SK-N-SH treated with all-trans-retinoic acid at 6 μM for 48 hours (cell line): ENCODE data around the gene BARX2.

Source experiments
- ATAC-seq: fragments of 200-7000 bp; cut with Tn5 transposase; 3 replicates; pipeline ENCODE4 v1.9.1; 2020; ENCODE audit warnings: mild to moderate bottlenecking, moderate library complexity
- ARNTL ChIP-seq: fragments of 450-650 bp; formaldehyde crosslinking; IDR thresholded peaks from 2 replicates; pipeline ENCODE4 v1.5.0; 2020; ENCODE audit warnings: low read depth, mild to moderate bottlenecking, moderate library complexity, borderline replicate concordance
- BACH2 ChIP-seq: fragments of 250-450 bp; sonication (Bioruptor Pico); IDR thresholded peaks from 2 replicates; pipeline ENCODE4 v1.9.0; 2021; ENCODE audit warnings: mild to moderate bottlenecking, borderline replicate concordance
- CREB5 ChIP-seq: fragments of 250-450 bp; sonication (Bioruptor Pico); IDR thresholded peaks from 2 replicates; pipeline ENCODE4 v1.5.1; 2020; ENCODE audit warnings: low read depth, mild to moderate bottlenecking, moderate library complexity
- CSDC2 ChIP-seq: fragments of 250-450 bp; sonication (Bioruptor Pico); IDR thresholded peaks from 2 replicates; pipeline ENCODE4 v1.5.0; 2020; ENCODE audit warnings: mild to moderate bottlenecking, moderate library complexity
- CSRNP3 ChIP-seq: fragments of 250-450 bp; sonication (Bioruptor Pico); IDR thresholded peaks from 2 replicates; pipeline ENCODE4 v1.5.1; 2021; ENCODE audit warnings: mild to moderate bottlenecking, moderate library complexity
- ESRRG ChIP-seq: fragments of 250-450 bp; sonication (Bioruptor Pico); IDR thresholded peaks from 2 replicates; pipeline ENCODE4 v1.6.1; 2021; ENCODE audit warnings: mild to moderate bottlenecking
- GLIS3 ChIP-seq: fragments of 250-450 bp; sonication (Bioruptor Pico); IDR thresholded peaks from 2 replicates; pipeline ENCODE4 v1.5.0; 2020; ENCODE audit warnings: mild to moderate bottlenecking, moderate library complexity
- OSR1 ChIP-seq: fragments of 250-450 bp; sonication (Bioruptor Pico); IDR thresholded peaks from 2 replicates; pipeline ENCODE4 v1.8.0; 2022; ENCODE audit warnings: moderate library complexity, mild to moderate bottlenecking, inconsistent platforms
- PPARA ChIP-seq: fragments of 250-450 bp; sonication (Bioruptor Pico); IDR thresholded peaks from 2 replicates; pipeline ENCODE4 v1.5.0; 2020; ENCODE audit warnings: mild to moderate bottlenecking, borderline replicate concordance
- RARB ChIP-seq: fragments of 250-450 bp; sonication (Bioruptor Pico); IDR thresholded peaks from 2 replicates; pipeline ENCODE4 v1.8.0; 2021; ENCODE audit warnings: mild to moderate bottlenecking, moderate library complexity
- SNAI2 ChIP-seq: fragments of 250-450 bp; sonication (Bioruptor Pico); IDR thresholded peaks from 2 replicates; pipeline ENCODE4 v1.5.0; 2020; ENCODE audit warnings: mild to moderate bottlenecking, moderate library complexity
- TCF4 ChIP-seq: fragments of 250-450 bp; sonication (Bioruptor Pico); IDR thresholded peaks from 2 replicates; pipeline ENCODE4 v1.8.0; 2021; ENCODE audit warnings: mild to moderate bottlenecking, moderate library complexity, borderline replicate concordance
- TOX ChIP-seq: fragments of 250-450 bp; sonication (Bioruptor Pico); IDR thresholded peaks from 2 replicates; pipeline ENCODE4 v1.8.0; 2021; ENCODE audit warnings: mild to moderate bottlenecking, moderate library complexity, borderline replicate concordance
- ZC3H10 ChIP-seq: fragments of 250-450 bp; sonication (Bioruptor Pico); IDR thresholded peaks from 2 replicates; pipeline ENCODE4 v1.5.1; 2021; ENCODE audit warnings: mild to moderate bottlenecking, moderate library complexity
- ZFP3 ChIP-seq: fragments of 250-450 bp; sonication (Bioruptor Pico); IDR thresholded peaks from 2 replicates; pipeline ENCODE4 v1.5.0; 2020; ENCODE audit warnings: mild to moderate bottlenecking, moderate library complexity
- ZFP30 ChIP-seq: fragments of 450-650 bp; formaldehyde crosslinking; IDR thresholded peaks from 2 replicates; pipeline ENCODE4 v1.5.0; 2022; ENCODE audit warnings: mild to moderate bottlenecking, moderate library complexity
- ZNF565 ChIP-seq: fragments of 450-650 bp; formaldehyde crosslinking; conservative IDR thresholded peaks from 2 replicates; pipeline ENCODE4 v1.5.0; 2020; ENCODE audit warnings: low read depth, mild to moderate bottlenecking, moderate library complexity
- ZNF70 ChIP-seq: fragments of 450-650 bp; formaldehyde crosslinking; IDR thresholded peaks from 2 replicates; pipeline ENCODE4 v1.5.0; 2020; ENCODE audit warnings: mild to moderate bottlenecking, moderate library complexity
- ZNF8 ChIP-seq: fragments of 450-650 bp; formaldehyde crosslinking; IDR thresholded peaks from 2 replicates; pipeline ENCODE4 v1.5.0; 2020; ENCODE audit warnings: mild to moderate bottlenecking, moderate library complexity
- TF ChIP-seq, protein P1 (sequence below): fragments of 250-450 bp; sonication (Bioruptor Pico); IDR thresholded peaks from 2 replicates; pipeline ENCODE4 v1.8.0; 2020; ENCODE audit warnings: mild to moderate bottlenecking, moderate library complexity, borderline replicate concordance
- TF ChIP-seq, protein P2 (sequence below): fragments of 250-450 bp; sonication (Bioruptor Pico); IDR thresholded peaks from 2 replicates; pipeline ENCODE4 v1.8.0; 2021; ENCODE audit warnings: low read depth, mild to moderate bottlenecking, moderate library complexity, borderline replicate concordance

The BARX2 gene

GRCh38 chr11:129346916-129347315 is 28.7 kb upstream of the BARX2 start:
- ATAC-seq, result no peak
- no peak for TF ChIP-seq ESRRG (CRISPR knock-in tag)
- no peak for TF ChIP-seq CSDC2 (CRISPR knock-in tag)
- no peak for TF ChIP-seq TOX (CRISPR knock-in tag)
- TF ChIP-seq, protein P1, sequence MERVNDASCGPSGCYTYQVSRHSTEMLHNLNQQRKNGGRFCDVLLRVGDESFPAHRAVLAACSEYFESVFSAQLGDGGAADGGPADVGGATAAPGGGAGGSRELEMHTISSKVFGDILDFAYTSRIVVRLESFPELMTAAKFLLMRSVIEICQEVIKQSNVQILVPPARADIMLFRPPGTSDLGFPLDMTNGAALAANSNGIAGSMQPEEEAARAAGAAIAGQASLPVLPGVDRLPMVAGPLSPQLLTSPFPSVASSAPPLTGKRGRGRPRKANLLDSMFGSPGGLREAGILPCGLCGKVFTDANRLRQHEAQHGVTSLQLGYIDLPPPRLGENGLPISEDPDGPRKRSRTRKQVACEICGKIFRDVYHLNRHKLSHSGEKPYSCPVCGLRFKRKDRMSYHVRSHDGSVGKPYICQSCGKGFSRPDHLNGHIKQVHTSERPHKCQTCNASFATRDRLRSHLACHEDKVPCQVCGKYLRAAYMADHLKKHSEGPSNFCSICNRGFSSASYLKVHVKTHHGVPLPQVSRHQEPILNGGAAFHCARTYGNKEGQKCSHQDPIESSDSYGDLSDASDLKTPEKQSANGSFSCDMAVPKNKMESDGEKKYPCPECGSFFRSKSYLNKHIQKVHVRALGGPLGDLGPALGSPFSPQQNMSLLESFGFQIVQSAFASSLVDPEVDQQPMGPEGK (CRISPR knock-in tag), result no peak
- no peak for TF ChIP-seq GLIS3 (CRISPR knock-in tag)
- no peak for TF ChIP-seq ZFP30 (CRISPR knock-in tag)
- no peak for TF ChIP-seq ZC3H10 (CRISPR knock-in tag)
- no peak for TF ChIP-seq ZNF8 (CRISPR knock-in tag)
- TF ChIP-seq BACH2 (CRISPR knock-in tag), result no peak
- TF ChIP-seq, protein P2, sequence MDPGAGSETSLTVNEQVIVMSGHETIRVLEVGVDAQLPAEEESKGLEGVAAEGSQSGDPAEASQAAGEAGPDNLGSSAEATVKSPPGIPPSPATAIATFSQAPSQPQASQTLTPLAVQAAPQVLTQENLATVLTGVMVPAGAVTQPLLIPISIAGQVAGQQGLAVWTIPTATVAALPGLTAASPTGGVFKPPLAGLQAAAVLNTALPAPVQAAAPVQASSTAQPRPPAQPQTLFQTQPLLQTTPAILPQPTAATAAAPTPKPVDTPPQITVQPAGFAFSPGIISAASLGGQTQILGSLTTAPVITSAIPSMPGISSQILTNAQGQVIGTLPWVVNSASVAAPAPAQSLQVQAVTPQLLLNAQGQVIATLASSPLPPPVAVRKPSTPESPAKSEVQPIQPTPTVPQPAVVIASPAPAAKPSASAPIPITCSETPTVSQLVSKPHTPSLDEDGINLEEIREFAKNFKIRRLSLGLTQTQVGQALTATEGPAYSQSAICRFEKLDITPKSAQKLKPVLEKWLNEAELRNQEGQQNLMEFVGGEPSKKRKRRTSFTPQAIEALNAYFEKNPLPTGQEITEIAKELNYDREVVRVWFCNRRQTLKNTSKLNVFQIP (CRISPR knock-in tag), result no peak
- TF ChIP-seq TCF4 (CRISPR knock-in tag), result no peak
- TF ChIP-seq SNAI2 (CRISPR knock-in tag), result no peak
- TF ChIP-seq ARNTL (CRISPR knock-in tag), result no peak

DNA sequence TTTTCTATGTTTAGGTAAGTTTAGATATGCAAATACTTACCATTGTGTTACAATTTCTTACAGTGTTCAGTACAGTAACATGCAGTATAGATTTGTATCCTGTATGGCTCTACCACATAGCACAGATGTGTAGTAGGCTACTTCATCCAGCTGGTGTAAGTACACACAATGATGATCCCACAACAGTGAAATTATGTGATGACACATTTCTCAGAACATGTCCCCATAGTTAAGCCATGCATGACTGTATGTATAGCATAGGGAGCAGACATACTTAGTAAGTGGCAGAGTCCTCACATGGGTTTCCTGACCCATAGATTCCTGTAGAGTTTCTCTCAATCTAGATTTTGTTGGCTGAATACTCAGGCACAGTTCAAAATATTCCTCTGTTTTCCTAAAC is 26.8 kb upstream of the BARX2 start:
- ATAC-seq, result no peak

More for the DNA sequence above, 26.8 kb upstream of the BARX2 start:
- TF ChIP-seq CSDC2 (CRISPR knock-in tag) (no peak), OSR1 (CRISPR knock-in tag) (no peak), CSRNP3 (CRISPR knock-in tag) (no peak), RARB (no peak), TOX (CRISPR knock-in tag) (no peak), SNAI2 (CRISPR knock-in tag) (no peak), ZNF8 (CRISPR knock-in tag) (no peak), ZNF565 (CRISPR knock-in tag) (no peak), PPARA (CRISPR knock-in tag) (no peak), ZFP3 (CRISPR knock-in tag) (no peak), BACH2 (CRISPR knock-in tag) (no peak), TCF4 (CRISPR knock-in tag) (no peak), CREB5 (CRISPR knock-in tag) (no peak), ESRRG (CRISPR knock-in tag) (no peak), ZNF70 (CRISPR knock-in tag) (no peak), ARNTL (CRISPR knock-in tag) (no peak), ZFP30 (CRISPR knock-in tag) (no peak)
- TF ChIP-seq, protein P1 (CRISPR knock-in tag), result no peak
